ENCODE measurements around the gene CAMTA1.

DNA sequence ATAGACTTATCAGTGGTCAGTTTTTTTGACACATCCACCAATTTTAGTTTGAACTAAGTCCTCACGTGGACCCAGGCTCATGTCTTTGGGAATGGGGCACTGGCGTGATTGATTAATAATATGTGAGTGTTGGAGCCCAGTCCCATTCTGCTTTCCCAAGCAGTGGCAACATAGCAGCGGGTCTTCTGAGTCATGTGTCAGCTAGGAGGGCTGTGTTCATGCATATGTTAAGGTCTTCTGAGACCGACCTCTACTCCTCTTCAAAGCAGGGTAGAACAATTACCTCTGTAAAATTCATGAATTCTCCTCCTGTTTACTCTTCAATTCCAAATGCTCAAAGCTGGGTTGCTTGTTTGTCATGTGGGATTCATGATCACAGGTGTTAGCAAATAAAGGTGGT is 291.3 kb downstream of the CAMTA1 start:
- no peak for TF ChIP-seq POLR2A (IDR thresholded peaks at IDR 0.05)
- TF ChIP-seq, protein P1, sequence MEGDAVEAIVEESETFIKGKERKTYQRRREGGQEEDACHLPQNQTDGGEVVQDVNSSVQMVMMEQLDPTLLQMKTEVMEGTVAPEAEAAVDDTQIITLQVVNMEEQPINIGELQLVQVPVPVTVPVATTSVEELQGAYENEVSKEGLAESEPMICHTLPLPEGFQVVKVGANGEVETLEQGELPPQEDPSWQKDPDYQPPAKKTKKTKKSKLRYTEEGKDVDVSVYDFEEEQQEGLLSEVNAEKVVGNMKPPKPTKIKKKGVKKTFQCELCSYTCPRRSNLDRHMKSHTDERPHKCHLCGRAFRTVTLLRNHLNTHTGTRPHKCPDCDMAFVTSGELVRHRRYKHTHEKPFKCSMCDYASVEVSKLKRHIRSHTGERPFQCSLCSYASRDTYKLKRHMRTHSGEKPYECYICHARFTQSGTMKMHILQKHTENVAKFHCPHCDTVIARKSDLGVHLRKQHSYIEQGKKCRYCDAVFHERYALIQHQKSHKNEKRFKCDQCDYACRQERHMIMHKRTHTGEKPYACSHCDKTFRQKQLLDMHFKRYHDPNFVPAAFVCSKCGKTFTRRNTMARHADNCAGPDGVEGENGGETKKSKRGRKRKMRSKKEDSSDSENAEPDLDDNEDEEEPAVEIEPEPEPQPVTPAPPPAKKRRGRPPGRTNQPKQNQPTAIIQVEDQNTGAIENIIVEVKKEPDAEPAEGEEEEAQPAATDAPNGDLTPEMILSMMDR (IDR thresholded peaks at IDR 0.05) = no peak
